Transverse colon (tissue), 4 donors: ENCODE results near the gene ELF2. TPM values are rescaled to one million over a fixed set of nuclear protein-coding genes. Genes with fewer than 3 reads are reported as not detected.

Experiments
- DNase-seq: peaks from one replicate; pipeline ENCODE4 v3.0.0-alpha.2; 2019
- H3K27ac ChIP-seq, 4 donors: fragments of 200-600 bp; sonication (generic); 2 replicates each; pipeline ENCODE4 v1.5.1; 2016 to 2018; ENCODE audit warnings: inconsistent platforms in 4 of 4
- H3K27me3 ChIP-seq: fragments of 200-600 bp; sonication (generic); 2 replicates; pipeline ENCODE4 v1.5.1; 2017; ENCODE audit warnings: inconsistent platforms
- H3K36me3 ChIP-seq, 4 donors: fragments of 200-600 bp; sonication (generic); 2 replicates each; pipeline ENCODE4 v1.5.1; 2017 to 2019; ENCODE audit warnings: inconsistent platforms in 4 of 4
- H3K4me1 ChIP-seq, 4 donors: fragments of 200-600 bp; sonication (generic); 2 replicates each; pipeline ENCODE4 v1.5.1; 2017 to 2020; ENCODE audit warnings: inconsistent platforms in 4 of 4
- H3K4me3 ChIP-seq, 4 donors: fragments of 200-600 bp; sonication (generic); 1 replicate in 1 of 4; 2 replicates in 3 of 4; pipeline versions ENCODE4 v1.5.1 to v1.6.1; 2017 to 2019; ENCODE audit warnings: inconsistent platforms in 4 of 4
- H3K9me3 ChIP-seq, 2 donors: fragments of 200-600 bp; sonication (generic); 2 replicates each; pipeline ENCODE4 v1.5.1; 2017 to 2019; ENCODE audit warnings: inconsistent platforms in 2 of 2
- CTCF ChIP-seq, 5 experiments: fragments of 200-600 bp in 3 of 5; fragments of 450-650 bp in 2 of 5; sonication (generic) in 3 of 5; IDR thresholded peaks; 1 replicate in 2 of 5; 2 replicates in 3 of 5; pipeline ENCODE4 v1.5.1; 2016 to 2017; ENCODE audit warnings: antibody characterized with exemption in 5 of 5, inconsistent platforms in 3 of 5, mild to moderate bottlenecking in 2 of 5, moderate library complexity in 1 of 5
- EP300 ChIP-seq: sonication (generic); formaldehyde crosslinking; IDR thresholded peaks from one replicate; pipeline ENCODE4 v1.6.1; 2017; ENCODE audit warnings: antibody characterized with exemption, low read depth
- POLR2A ChIP-seq: fragments of 450-650 bp; IDR thresholded peaks from one replicate; pipeline ENCODE4 v1.6.1; 2016; ENCODE audit warnings: antibody characterized with exemption, mild to moderate bottlenecking, moderate library complexity
- POLR2AphosphoS5 ChIP-seq, 3 donors: sonication (generic); formaldehyde crosslinking; IDR thresholded peaks; one replicate each; pipeline ENCODE4 v1.6.1; 2016; ENCODE audit warnings: antibody characterized with exemption in 3 of 3
- WGBS, 2 donors: methylation state at CpG; one replicate each; pipeline ENCODE4 v1.1.5; 2018; ENCODE audit warnings: low coverage in 1 of 2; 5-methylcytosine and 5-hydroxymethylcytosine counted together
- in situ Hi-C, 4 donors: fragments of 200-750 bp; cut with MboI; loops; one replicate each; pipeline versions ENCODE4 v1.15.0 to v1.15.1; 2017; ENCODE audit warnings: low sequenced_read_pairs in 3 of 4, low pct_ligation_motif_present in 1 of 4, low pct_unique_long_range_greater_than_20kb in 1 of 4
- intact Hi-C: fragments of 100-400 bp; cut with DNase I; formaldehyde crosslinking; loops from one replicate; pipeline ENCODE4 v1.15.1; 2023; ENCODE audit warnings: low total_unique reads
- total RNA-seq, 4 donors: library from RNA; depleted of rRNA; stranded (reverse); fragments of >200 nt; gene quantifications; one replicate each; pipeline ENCODE4 v1.1.0, GENCODE V29; 2016

ELF2 gene
- total RNA-seq, 4 donors from 2014 or later: 21.7 to 65.6 (median 41.8) TPM

GRCh38 chr4:139209470-139210063 lies 32.5 kb upstream of the ELF2 start:
- DNase-seq: no peak
- H3K27me3 ChIP-seq: no peaks in the 10 kb centered on the region
- H3K36me3 ChIP-seq: no peaks in the 10 kb centered on the region
- 82 to 92% methylated on average over 2 to 3 of the region's 3 CpGs for WGBS, 2 donors
- H3K9me3 ChIP-seq: no peaks in the 10 kb centered on the region
- H3K4me1 ChIP-seq: peaks cover 0 to 3% (median 0%) of the 10 kb centered on the region in 4 donors
- no peak overlapping the region for H3K27ac ChIP-seq
- intact Hi-C loops (no loop called here), in situ Hi-C loops (no loop called here)
- TF ChIP-seq EP300 (no peak), CTCF (IDR thresholded peaks at IDR 0.05) (no peak), POLR2A (no peak), POLR2AphosphoS5 (IDR thresholded peaks at IDR 0.05) (no peak)
- no peak overlapping the region for H3K4me3 ChIP-seq

GRCh38 chr4:139208404-139208945 lies 31.5 kb upstream of the ELF2 start:
- TF ChIP-seq POLR2AphosphoS5 (IDR thresholded peaks at IDR 0.05) (peak in 2 of 3 donors; percentile 41 to 45), EP300 (peak; percentile 25), CTCF (IDR thresholded peaks at IDR 0.05) (no peak)
- DNase-seq: no peak
- Histone ChIP-seq H3K4me3 (no peak overlapping the region), H3K9me3 (no peaks in the 10 kb centered on the region), H3K27me3 (no peaks in the 10 kb centered on the region), H3K36me3 (no peaks in the 10 kb centered on the region), H3K4me1 (no peaks in the 10 kb centered on the region), H3K27ac (peak overlapping the region in 2 of 4 donors; percentile 11 to 12)
- in situ Hi-C loops: no loop called here
- intact Hi-C loops: no loop called here
- 43 to 53% methylated on average over 3 of the region's 3 CpGs for WGBS, 2 donors

- H3K4me1 ChIP-seq: no peaks in the 10 kb centered on the region
- no peaks in the 10 kb centered on the region for H3K36me3 ChIP-seq
- H3K9me3 ChIP-seq: no peaks in the 10 kb centered on the region
- DNase-seq: no peak
- intact Hi-C loops (no loop called here), in situ Hi-C loops (no loop called here)
- H3K4me3 ChIP-seq: no peak overlapping the region
- WGBS, 2 donors: 84% methylated on average over 6 of the region's 6 CpGs; no CpG with 5 or more reads in 1 of the 2 donors
- H3K27me3 ChIP-seq: no peaks in the 10 kb centered on the region
- TF ChIP-seq EP300: no peak
- no peak for TF ChIP-seq POLR2A
- TF ChIP-seq POLR2AphosphoS5 (IDR thresholded peaks at IDR 0.05): no peak
- no peak for TF ChIP-seq CTCF (IDR thresholded peaks at IDR 0.05)
- H3K27ac ChIP-seq: peak overlapping the region; percentile 11 to 63 (median 34)
Observed at GRCh38 chr4:139207873-139208403, 30.9 kb upstream of the ELF2 start.

GRCh38 chr4:139207247-139207646 lies 30.2 kb upstream of the ELF2 start:
- Histone ChIP-seq H3K4me1 (no peaks in the 10 kb centered on the region), H3K36me3 (no peaks in the 10 kb centered on the region), H3K27me3 (no peaks in the 10 kb centered on the region), H3K27ac (peak overlapping the region in 3 of 4 donors; percentile 11 to 63 (median 56)), H3K4me3 (no peak overlapping the region), H3K9me3 (no peaks in the 10 kb centered on the region)
- DNase-seq: no peak
- 69 to 78% methylated on average over 2 to 3 of the region's 3 CpGs for WGBS, 2 donors
- no peak for TF ChIP-seq POLR2AphosphoS5 (IDR thresholded peaks at IDR 0.05)
- no peak for TF ChIP-seq CTCF (IDR thresholded peaks at IDR 0.05)
- in situ Hi-C loops: no loop called here
- intact Hi-C loops: no loop called here
